Renal pelvis (tissue), 3 donors: Measurements from ENCODE around the gene SIPA1L3. TPM values are rescaled to one million over a fixed set of nuclear protein-coding genes. Genes with fewer than 3 reads are reported as not detected.

Experiments
- polyA plus RNA-seq, 3 donors: library from polyadenylated mRNA; unstranded; fragments of 120-200 nt; gene quantifications; one replicate each; pipeline ENCODE4 v1.2.1, GENCODE V29; 2013; ENCODE audit not compliant: insufficient read length in 3 of 3

The SIPA1L3 gene
- polyA plus RNA-seq, 3 donors: 25.4 to 40.3 (median 28.6) TPM

Other genes starting within 250 kb of the SIPA1L3 start
- gene ZNF607, start 187.4 kb upstream of the SIPA1L3 start, polyA plus RNA-seq: 10 to 100 TPM; 11.9 to 13.5 (median 13.1) TPM
- gene ZNF573, start 127.6 kb upstream of the SIPA1L3 start, polyA plus RNA-seq: 10 to 100 TPM; 10.3 to 27.1 (median 17.6) TPM
- under 1 TPM in 2 of 3 donors, not detected in 1; 0.01 to 0.04 TPM for gene WDR87, start 614 bp upstream of the SIPA1L3 start, polyA plus RNA-seq